GM19468 (cell line): Measurements from ENCODE around the gene TMPRSS9.
"Not testable (repeated sequence)": the region's sequence is repeated elsewhere in the genome, so short reads cannot be mapped to it uniquely, and the experiment has no call there.

Experiments
- ATAC-seq: cut with Tn5 transposase; IDR thresholded peaks from one replicate; pipeline ENCODE4 v1.9.1; 2021; ENCODE audit warnings: mild to moderate bottlenecking, moderate library complexity, moderate number of reproducible peaks; ENCODE audit not compliant: unreplicated experiment; ENCODE audit errors: extremely low read depth

Gene TMPRSS9

GRCh38 chr19:2340496-2341243 lies 19.4 kb upstream of the TMPRSS9 start:
- ATAC-seq = no peak

GRCh38 chr19:2341244-2341751 lies 18.8 kb upstream of the TMPRSS9 start:
- no peak for ATAC-seq

GRCh38 chr19:2341982-2342381 lies 18.1 kb upstream of the TMPRSS9 start:
- no peak for ATAC-seq

GRCh38 chr19:2342656-2343288 lies 17.3 kb upstream of the TMPRSS9 start:
- ATAC-seq = no peak

GRCh38 chr19:2343289-2343982 lies 16.6 kb upstream of the TMPRSS9 start:
- no peak for ATAC-seq

GRCh38 chr19:2344381-2344870 lies 15.6 kb upstream of the TMPRSS9 start:
- no peak for ATAC-seq

- ATAC-seq = no peak
Observed at GRCh38 chr19:2345076-2345475, 15.0 kb upstream of the TMPRSS9 start.

- no peak for ATAC-seq
Observed at GRCh38 chr19:2345794-2346663, 14.0 kb upstream of the TMPRSS9 start.

- not testable (repeated sequence) for ATAC-seq
Observed at GRCh38 chr19:2349818-2350217, 10.2 kb upstream of the TMPRSS9 start.

GRCh38 chr19:2350656-2351055 lies 9.4 kb upstream of the TMPRSS9 start:
- no peak for ATAC-seq

GRCh38 chr19:2351591-2351990 lies 8.5 kb upstream of the TMPRSS9 start:
- ATAC-seq = no peak

- no peak for ATAC-seq
Observed at GRCh38 chr19:2352121-2352520, 7.9 kb upstream of the TMPRSS9 start.

- ATAC-seq = no peak
Observed at GRCh38 chr19:2353159-2353886, 6.7 kb upstream of the TMPRSS9 start.

- ATAC-seq = no peak
Observed at GRCh38 chr19:2353887-2354592, 6.0 kb upstream of the TMPRSS9 start.

- no peak for ATAC-seq
Observed at GRCh38 chr19:2354670-2355069, 5.4 kb upstream of the TMPRSS9 start.

- ATAC-seq = no peak
Observed at GRCh38 chr19:2355168-2356035, 4.7 kb upstream of the TMPRSS9 start.

- ATAC-seq = no peak
Observed at GRCh38 chr19:2356036-2356646, 3.9 kb upstream of the TMPRSS9 start.
